HEK293T (cell line): ENCODE measurements around the gene AQP6.
"Not testable (repeated sequence)": the region's sequence is repeated elsewhere in the genome, so short reads cannot be mapped to it uniquely, and the experiment has no call there.

Experiments
- CTCF ChIA-PET: fragments of 350-600 bp; formaldehyde crosslinking; extraction: SDS; loops from one replicate; lab custom pipeline; 2021; ENCODE audit warnings: antibody characterized with exemption, inconsistent platforms; lab: Yijun Ruan, JAX
- POLR2A ChIA-PET: fragments of 350-600 bp; formaldehyde crosslinking; extraction: SDS; loops from one replicate; lab custom pipeline; 2020; ENCODE audit warnings: antibody characterized with exemption, inconsistent platforms; lab: Yijun Ruan, JAX
- DNase-seq: peaks from one replicate; pipeline ENCODE4 v3.0.0; 2012; ENCODE audit warnings: mixed read lengths; ENCODE audit errors: extremely low spot score
- ARNT ChIP-seq: fragments of 450-650 bp; IDR thresholded peaks from 2 replicates; pipeline ENCODE4 v1.6.1; 2017; ENCODE audit warnings: mild to moderate bottlenecking
- BHLHE40 ChIP-seq: fragments of 450-650 bp; IDR thresholded peaks from 2 replicates; pipeline ENCODE4 v1.6.1; 2016; ENCODE audit warnings: mild to moderate bottlenecking, moderate library complexity, borderline replicate concordance
- CTBP1 ChIP-seq: fragments of 450-650 bp; IDR thresholded peaks from 2 replicates; pipeline ENCODE4 v1.6.1; 2016; ENCODE audit warnings: borderline replicate concordance
- ELF4 ChIP-seq: fragments of 450-650 bp; IDR thresholded peaks from 2 replicates; pipeline ENCODE4 v1.6.1; 2017; ENCODE audit warnings: antibody characterized with exemption
- FOXA1 ChIP-seq: fragments of 450-650 bp; IDR thresholded peaks from 2 replicates; pipeline ENCODE4 v1.6.1; 2016; ENCODE audit warnings: mild to moderate bottlenecking
- FOXK2 ChIP-seq: fragments of 450-650 bp; IDR thresholded peaks from 2 replicates; pipeline ENCODE4 v1.6.1; 2016; ENCODE audit warnings: mild to moderate bottlenecking
- FOXM1 ChIP-seq: fragments of 450-650 bp; IDR thresholded peaks from 2 replicates; pipeline ENCODE4 v1.6.1; 2017; ENCODE audit warnings: mild to moderate bottlenecking, borderline replicate concordance
- HDGF ChIP-seq: fragments of 450-650 bp; IDR thresholded peaks from 2 replicates; pipeline ENCODE4 v1.6.1; 2017; ENCODE audit warnings: antibody characterized with exemption, borderline replicate concordance
- L3MBTL2 ChIP-seq: fragments of 450-650 bp; conservative IDR thresholded peaks from 2 replicates; pipeline ENCODE4 v1.6.1; 2016; ENCODE audit warnings: mild to moderate bottlenecking
- LEF1 ChIP-seq: fragments of 450-650 bp; IDR thresholded peaks from 2 replicates; pipeline ENCODE4 v1.6.1; 2017; ENCODE audit warnings: mild to moderate bottlenecking, borderline replicate concordance
- NFRKB ChIP-seq: fragments of 450-650 bp; IDR thresholded peaks from 2 replicates; pipeline ENCODE4 v1.6.1; 2016; ENCODE audit warnings: mild to moderate bottlenecking, moderate library complexity
- SP1 ChIP-seq: fragments of 450-650 bp; IDR thresholded peaks from 2 replicates; pipeline ENCODE4 v1.6.1; 2017
- SUZ12 ChIP-seq: fragments of 450-650 bp; IDR thresholded peaks from 2 replicates; pipeline ENCODE4 v1.6.1; 2016; ENCODE audit warnings: mild to moderate bottlenecking
- TARDBP ChIP-seq: fragments of 450-650 bp; IDR thresholded peaks from 2 replicates; pipeline ENCODE4 v1.6.1; 2016
- ZNF384 ChIP-seq: fragments of 450-650 bp; IDR thresholded peaks from 2 replicates; pipeline ENCODE4 v1.6.1; 2016
- TF ChIP-seq, protein P1 (sequence below): fragments of 450-650 bp; IDR thresholded peaks from 2 replicates; pipeline ENCODE4 v1.6.1; 2016

AQP6 gene

DNA sequence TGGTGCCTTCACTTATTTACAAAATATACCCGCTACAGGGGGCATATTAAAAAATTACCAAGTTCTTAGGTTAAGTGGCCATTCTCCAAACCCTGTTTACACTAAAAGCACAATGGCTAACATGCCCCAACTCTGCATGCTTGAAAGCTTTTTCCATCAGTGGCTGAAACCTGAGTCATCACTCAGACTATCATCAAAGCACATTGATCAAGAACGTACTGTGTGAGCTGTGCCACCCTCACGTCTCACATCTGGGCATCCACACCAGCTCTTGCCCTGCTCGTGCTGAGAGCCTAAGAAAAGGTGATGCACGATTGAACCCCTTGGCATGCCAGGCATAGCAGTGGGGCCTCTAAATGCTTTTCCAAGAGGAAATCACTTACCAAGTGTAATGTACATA lies 13.2 kb downstream of the AQP6 start:
- TF ChIP-seq CTBP1 (no peak), LEF1 (no peak), ELF4 (no peak), NFRKB (no peak), TARDBP (no peak), FOXA1 (no peak), HDGF (no peak)
- POLR2A ChIA-PET: no interaction called here
- CTCF ChIA-PET: no interaction called here
- DNase-seq: no peak

DNA sequence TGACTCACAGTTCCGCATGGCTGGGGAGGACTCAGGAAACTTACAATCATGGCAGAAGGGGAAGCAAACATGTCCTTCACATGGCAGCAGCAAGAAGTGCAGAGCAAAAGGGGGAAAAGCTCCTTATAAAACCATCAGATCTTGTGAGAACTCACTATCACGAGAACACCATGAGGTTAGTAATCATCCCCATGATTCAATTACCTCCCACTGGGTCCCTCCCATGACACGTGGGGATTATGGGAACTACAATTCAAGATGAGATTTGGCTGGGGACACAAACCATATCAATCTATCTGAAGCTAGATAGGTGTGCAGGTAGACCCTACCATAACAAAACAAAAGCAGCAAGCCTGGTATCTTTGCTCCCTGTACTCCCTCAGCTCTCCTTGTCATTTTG lies 13.7 kb downstream of the AQP6 start:
- POLR2A ChIA-PET: not testable (repeated sequence)

DNA sequence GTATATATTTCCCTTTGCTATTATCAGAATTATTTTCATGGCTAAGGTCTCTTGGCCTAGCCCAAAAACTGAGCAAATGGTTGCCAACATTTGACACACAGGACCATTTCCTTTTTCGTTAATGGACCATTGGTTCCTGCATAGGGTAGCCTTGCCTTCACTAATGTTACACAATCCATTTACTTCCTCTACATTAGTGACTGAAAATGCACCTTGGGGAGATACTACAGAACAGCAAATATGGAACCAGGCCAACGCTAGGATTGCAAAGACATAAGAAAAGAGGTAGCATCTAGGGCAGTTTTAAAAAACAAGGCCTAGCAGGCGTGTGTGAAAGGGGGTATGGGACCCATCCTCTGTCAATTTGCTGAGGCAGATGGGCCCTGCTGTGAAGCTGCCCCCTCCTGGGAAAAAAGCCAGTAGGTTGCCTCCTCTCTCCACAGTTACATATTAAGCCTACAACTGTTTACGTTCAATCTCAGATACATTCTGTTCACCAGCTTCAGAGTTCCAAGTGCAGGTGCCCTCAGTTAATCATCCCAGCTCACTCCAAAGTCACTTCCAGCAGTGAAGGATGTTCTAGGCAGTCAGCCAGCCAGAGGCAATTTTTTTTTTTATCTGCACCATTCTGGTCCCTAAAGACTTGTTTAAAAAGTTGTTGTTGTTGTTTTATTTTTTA lies 15.0 kb downstream of the AQP6 start:
- POLR2A ChIA-PET: no interaction called here
- DNase-seq: no peak
- TF ChIP-seq L3MBTL2 (no peak), FOXA1 (no peak), SP1 (no peak), SUZ12 (no peak), FOXM1 (no peak), CTBP1 (no peak), ARNT (no peak), BHLHE40 (no peak), ELF4 (no peak), TARDBP (no peak), LEF1 (no peak), FOXK2 (no peak), ZNF384 (no peak), HDGF (no peak)
- CTCF ChIA-PET: no interaction called here

More for the DNA sequence above, 13.7 kb downstream of the AQP6 start:
- DNase-seq: not testable (repeated sequence)
- CTCF ChIA-PET: interaction anchor here (0.7 kb wide), 1 partner anchor 69 kb away, joined by 3 read pairs; no protein-coding TSS in a partner anchor

DNA sequence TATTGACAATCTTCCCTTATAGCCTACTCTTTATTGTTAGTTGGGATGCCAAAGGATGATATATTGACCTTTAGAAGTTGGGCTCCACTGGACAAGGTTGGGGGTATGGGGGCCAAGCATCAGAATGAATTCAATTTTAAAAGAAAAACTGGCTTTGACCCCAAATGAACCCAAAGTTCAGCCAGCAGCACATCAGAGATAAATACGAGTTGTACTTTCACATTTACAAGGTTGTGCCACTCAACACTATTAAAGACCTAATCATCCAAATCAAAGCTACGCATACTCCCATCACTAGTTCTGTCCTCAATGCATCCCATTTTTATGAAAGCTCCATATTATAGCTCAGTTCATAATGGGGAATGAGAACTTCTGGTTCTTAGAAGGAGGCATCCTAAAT lies 16.7 kb downstream of the AQP6 start:
- DNase-seq, POLR2A ChIA-PET: not testable (repeated sequence)
- CTCF ChIA-PET: interaction anchor here (2.1 kb wide), 1 partner anchor 22 kb away, joined by 5 read pairs; no protein-coding TSS in a partner anchor

DNA sequence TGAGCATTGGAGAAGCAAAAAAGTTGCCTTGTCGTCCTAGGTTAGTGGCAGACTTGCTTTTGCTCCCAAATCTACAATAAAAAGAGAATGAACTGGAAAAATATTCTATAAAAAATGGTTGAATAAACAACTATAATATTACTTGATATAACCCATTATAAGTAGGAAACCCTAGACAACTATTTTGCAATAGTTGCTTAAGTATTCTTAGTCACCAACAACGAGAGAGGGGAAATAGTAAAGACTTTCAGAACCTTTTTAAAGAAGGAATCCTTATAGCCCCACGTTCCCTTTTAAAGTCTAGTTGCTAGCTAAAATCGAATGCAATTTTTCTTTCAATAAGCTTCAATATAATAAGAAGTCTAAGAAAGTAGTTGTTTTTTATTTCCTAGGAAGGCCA lies 17.5 kb downstream of the AQP6 start:
- CTCF ChIA-PET: interaction anchor here (1.4 to 2.1 kb wide), 2 partner anchors 23 to 80 kb away, joined by 3 to 5 read pairs; no protein-coding TSS in a partner anchor

DNA sequence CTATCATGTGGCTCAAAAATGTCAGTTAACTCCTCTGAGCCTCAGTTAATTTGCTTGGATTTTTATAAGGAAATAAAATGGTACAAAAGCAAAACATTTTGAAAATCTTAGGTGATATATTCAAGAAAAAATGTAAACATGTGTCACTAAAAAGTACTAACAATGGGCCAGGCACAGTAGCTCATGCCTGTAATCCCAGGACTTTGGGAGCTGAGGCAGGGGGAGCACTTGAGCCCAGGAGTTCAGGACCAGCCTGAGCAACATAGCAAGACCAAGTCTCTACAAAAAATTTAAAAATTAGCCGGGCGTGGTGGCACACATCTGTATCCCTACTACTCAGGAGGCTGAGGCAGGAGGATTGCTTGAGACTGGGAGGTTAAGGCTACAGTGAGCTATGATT lies 25.7 kb downstream of the AQP6 start:
- POLR2A ChIA-PET: no interaction called here
- CTCF ChIA-PET: no interaction called here
- no peak for DNase-seq
- TF ChIP-seq SUZ12: no peak
- no peak for TF ChIP-seq ARNT
- TF ChIP-seq BHLHE40: no peak
- no peak for TF ChIP-seq HDGF
- TF ChIP-seq FOXM1: no peak
- no peak for TF ChIP-seq LEF1

More for the DNA sequence above, 17.5 kb downstream of the AQP6 start:
- POLR2A ChIA-PET: no interaction called here
- no peak for TF ChIP-seq HDGF
- no peak for TF ChIP-seq FOXM1
- no peak for TF ChIP-seq CTBP1
- no peak for TF ChIP-seq FOXA1
- TF ChIP-seq ARNT: no peak
- no peak for TF ChIP-seq TARDBP
- TF ChIP-seq BHLHE40: no peak
- no peak for TF ChIP-seq ELF4
- TF ChIP-seq L3MBTL2: no peak
- no peak for TF ChIP-seq SUZ12
- no peak for TF ChIP-seq SP1
- TF ChIP-seq FOXK2: no peak
- no peak for TF ChIP-seq ZNF384
- no peak for DNase-seq

DNA sequence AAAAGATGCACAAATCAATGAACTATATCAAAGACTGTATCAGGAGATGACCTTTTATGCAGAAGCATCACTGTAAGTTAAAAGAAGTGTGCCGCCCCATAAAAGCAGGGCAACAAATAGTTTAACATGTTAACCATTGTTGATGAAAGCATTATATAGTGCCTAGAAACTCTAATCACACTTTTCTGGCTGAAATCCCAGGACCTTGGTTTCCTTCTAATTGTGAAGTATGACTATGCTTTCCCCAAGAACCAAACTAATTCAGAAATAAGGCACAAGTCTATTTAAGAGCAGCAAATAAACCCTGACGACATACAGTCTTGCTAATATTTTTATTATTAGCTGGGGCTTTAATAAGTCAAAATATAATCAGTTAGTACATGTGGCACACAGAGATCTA lies 30.8 kb downstream of the AQP6 start:
- no peak for TF ChIP-seq BHLHE40
- POLR2A ChIA-PET: no interaction called here
- CTCF ChIA-PET: interaction anchor here (0.6 kb wide), 1 partner anchor 27 kb away, joined by 3 read pairs; no protein-coding TSS in a partner anchor
- DNase-seq: no peak

DNA sequence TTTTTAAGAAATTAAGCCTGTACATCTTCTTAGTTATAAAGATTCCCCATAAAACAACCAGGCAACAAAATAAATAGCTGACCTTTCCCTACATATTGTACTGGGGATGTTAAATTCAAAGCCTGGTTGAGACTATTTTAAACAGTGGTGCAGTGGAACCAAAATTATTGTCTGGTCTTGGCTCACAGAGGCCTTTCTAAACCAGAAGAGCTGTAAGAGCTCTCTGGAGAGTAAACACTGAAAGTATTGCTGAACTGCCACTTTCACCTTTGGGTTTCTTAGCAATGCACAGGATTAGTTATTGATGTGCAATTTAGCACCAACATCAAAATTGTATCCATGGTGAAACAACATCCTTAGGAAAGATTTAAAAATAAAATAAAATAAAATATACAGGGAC lies 31.9 kb downstream of the AQP6 start:
- no peak for TF ChIP-seq TARDBP
- TF ChIP-seq FOXK2: no peak
- TF ChIP-seq CTBP1: no peak
- TF ChIP-seq ZNF384: no peak
- TF ChIP-seq FOXM1: no peak
- no peak for TF ChIP-seq FOXA1
- TF ChIP-seq LEF1: no peak
- no peak for TF ChIP-seq L3MBTL2
- TF ChIP-seq, protein P1, sequence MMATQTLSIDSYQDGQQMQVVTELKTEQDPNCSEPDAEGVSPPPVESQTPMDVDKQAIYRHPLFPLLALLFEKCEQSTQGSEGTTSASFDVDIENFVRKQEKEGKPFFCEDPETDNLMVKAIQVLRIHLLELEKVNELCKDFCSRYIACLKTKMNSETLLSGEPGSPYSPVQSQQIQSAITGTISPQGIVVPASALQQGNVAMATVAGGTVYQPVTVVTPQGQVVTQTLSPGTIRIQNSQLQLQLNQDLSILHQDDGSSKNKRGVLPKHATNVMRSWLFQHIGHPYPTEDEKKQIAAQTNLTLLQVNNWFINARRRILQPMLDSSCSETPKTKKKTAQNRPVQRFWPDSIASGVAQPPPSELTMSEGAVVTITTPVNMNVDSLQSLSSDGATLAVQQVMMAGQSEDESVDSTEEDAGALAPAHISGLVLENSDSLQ: no peak
- no peak for TF ChIP-seq SP1
- TF ChIP-seq HDGF: no peak
- TF ChIP-seq ARNT: no peak
- no peak for TF ChIP-seq BHLHE40
- TF ChIP-seq ELF4: no peak
- TF ChIP-seq NFRKB: no peak
- TF ChIP-seq SUZ12: no peak
- POLR2A ChIA-PET: no interaction called here
- CTCF ChIA-PET: no interaction called here
- DNase-seq: no peak
